ENCODE results near the gene HOXD10. TPM values are rescaled to one million over a fixed set of nuclear protein-coding genes. Genes with fewer than 3 reads are reported as not detected.

Gene HOXD10
- total and polyA plus RNA-seq, 5 donors = not detected

DNA sequence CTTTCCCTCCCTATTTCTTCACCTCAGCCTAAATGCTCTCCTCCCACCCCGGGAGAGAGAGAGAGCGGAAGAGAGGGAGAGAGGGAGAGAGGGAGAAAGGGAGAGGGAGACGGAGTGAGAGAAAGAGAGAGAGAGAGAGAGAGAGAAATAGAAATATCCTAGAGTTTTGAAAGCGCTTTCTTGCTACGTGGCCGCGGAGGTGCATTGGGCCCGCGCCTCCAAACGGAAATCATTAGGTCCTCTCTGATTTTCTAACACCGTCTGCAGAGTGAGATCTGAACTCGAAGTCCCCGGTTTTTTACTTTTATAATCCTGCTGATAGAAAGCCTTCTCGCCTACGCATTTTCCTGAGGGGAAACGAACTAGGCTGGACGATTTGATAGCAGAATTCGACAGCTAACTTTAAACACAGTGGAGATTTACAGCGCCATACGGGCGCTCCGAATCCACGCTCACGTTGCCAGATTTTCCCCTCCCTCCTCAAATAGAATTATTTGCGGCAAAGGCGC, 31.9 kb upstream of the HOXD10 start:
- Histone ChIP-seq H3K4me1 (ENCODE audit: control insufficient read depth, insufficient read depth, low read length) (no peaks in the 10 kb centered on the region), H3K27ac (ENCODE audit: low read length) (no peak overlapping the region), H3K27me3 (ENCODE audit: control insufficient read depth, insufficient read depth) (no peaks in the 10 kb centered on the region), H3K9me3 (ENCODE audit: control insufficient read depth, low read length) (no peaks in the 10 kb centered on the region), H3K4me3 (ENCODE audit: low read length) (no peak overlapping the region)
- intact Hi-C loops (cut with DNase I) = loop anchor here in 1 of 4 donors (5.0 kb wide), 2 partner anchors 397 to 722 kb away; no protein-coding TSS in a partner anchor
- ATAC-seq (no peak), DNase-seq (no peak)
- WGBS = 3% methylated on average over 26 of the region's 26 CpGs

DNA sequence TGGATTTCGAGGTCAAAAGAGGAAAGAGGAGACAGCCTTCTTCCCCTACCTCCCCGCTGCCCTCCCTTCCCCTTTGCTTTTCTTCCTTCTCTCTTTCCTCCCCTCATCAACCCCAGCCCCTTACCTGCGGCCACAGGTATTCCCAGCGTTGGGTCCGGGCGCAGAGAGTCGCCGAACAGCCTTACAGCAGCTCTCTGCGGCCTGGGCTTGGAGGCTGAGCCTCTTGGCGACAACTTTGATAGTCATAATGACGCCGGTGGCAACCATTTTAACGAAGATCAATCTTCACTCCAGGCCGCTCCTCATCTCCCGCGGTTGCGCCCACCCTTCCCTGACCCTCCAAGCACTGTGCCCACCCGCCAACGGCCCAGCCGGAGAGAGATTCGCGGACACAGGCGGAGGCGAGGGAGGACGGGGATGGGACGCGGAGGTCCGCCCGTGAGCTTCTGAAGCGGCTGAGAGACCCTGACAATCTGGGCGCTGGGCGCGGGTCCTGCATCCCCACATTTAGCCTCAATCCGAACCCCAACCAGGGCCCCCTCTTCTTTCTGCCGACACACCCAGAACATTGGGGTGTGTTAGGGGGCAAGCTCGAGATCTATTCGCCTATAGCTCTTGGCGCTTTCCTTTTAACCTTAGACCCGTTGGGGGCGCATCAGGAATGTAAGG, 31.3 kb upstream of the HOXD10 start:
- no peak overlapping the region for H3K4me3 ChIP-seq (ENCODE audit: low read length)
- no peaks in the 10 kb centered on the region for H3K9me3 ChIP-seq (ENCODE audit: control insufficient read depth, low read length)
- intact Hi-C loops (cut with DNase I) = loop anchor here in 1 of 4 donors (5.0 kb wide), 2 partner anchors 398 to 723 kb away; no protein-coding TSS in a partner anchor
- H3K4me1 ChIP-seq (ENCODE audit: control insufficient read depth, insufficient read depth, low read length) = no peaks in the 10 kb centered on the region
- H3K27me3 ChIP-seq (ENCODE audit: control insufficient read depth, insufficient read depth) = peaks cover 3% of the 10 kb centered on the region
- WGBS = 6% methylated on average over 40 of the region's 40 CpGs
- ATAC-seq (no peak), DNase-seq (no peak)
- no peak overlapping the region for H3K27ac ChIP-seq (ENCODE audit: low read length)

DNA sequence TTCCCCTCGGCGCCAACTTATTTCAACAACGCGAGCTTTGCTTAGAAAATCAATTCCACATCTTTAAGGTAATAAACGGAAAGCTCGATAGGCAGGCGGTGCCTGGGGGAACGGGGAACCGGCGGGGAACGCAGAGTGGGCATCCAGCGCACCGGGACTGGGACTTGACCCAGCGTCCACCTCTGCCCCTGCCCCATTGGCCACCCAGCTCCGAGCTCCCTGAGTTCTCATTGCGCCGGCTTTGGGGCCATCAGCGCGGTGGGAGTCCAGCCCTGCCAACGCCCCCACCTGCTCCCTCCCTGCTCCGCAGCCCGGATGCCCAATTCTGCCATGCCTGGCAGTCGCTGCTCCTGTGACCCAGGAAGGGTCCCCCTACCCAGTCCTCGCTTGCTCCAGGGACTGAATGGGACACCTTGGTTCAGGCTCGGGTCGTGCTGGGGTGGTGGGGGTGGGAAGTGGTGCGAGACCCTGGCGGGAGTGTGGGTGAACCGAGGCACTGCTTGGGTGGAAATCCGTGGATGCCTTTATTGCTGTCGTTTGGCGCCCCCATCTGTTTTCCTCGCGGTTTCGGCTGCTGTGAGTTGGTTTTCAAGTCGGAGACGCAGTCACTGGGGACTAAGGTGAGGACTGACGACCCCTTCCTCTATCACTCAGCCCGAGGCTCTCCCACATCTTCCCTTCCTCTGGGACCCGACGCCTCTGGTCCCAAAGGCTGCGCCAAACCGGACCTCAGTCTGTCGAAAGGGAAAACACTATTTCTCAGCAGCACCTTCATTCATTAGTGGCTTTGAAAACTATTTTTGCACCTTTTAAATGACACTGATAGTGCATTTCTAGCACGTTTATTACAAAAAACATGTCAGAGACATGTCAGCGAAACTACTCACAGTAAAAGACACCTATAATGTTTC, 30.5 kb upstream of the HOXD10 start:
- Histone ChIP-seq H3K4me3 (ENCODE audit: low read length) (no peak overlapping the region), H3K9me3 (ENCODE audit: control insufficient read depth, low read length) (no peaks in the 10 kb centered on the region), H3K27me3 (ENCODE audit: control insufficient read depth, insufficient read depth) (peaks cover 4% of the 10 kb centered on the region), H3K4me1 (ENCODE audit: control insufficient read depth, insufficient read depth, low read length) (no peaks in the 10 kb centered on the region), H3K27ac (ENCODE audit: low read length) (no peak overlapping the region)
- 2% methylated on average over 46 of the region's 46 CpGs for WGBS
- intact Hi-C loops (cut with DNase I) = loop anchor here in 1 of 4 donors (5.0 kb wide), 2 partner anchors 399 to 724 kb away; no protein-coding TSS in a partner anchor
- DNase-seq (no peak), ATAC-seq (peak in 1 of 2 donors; percentile 25)

DNA sequence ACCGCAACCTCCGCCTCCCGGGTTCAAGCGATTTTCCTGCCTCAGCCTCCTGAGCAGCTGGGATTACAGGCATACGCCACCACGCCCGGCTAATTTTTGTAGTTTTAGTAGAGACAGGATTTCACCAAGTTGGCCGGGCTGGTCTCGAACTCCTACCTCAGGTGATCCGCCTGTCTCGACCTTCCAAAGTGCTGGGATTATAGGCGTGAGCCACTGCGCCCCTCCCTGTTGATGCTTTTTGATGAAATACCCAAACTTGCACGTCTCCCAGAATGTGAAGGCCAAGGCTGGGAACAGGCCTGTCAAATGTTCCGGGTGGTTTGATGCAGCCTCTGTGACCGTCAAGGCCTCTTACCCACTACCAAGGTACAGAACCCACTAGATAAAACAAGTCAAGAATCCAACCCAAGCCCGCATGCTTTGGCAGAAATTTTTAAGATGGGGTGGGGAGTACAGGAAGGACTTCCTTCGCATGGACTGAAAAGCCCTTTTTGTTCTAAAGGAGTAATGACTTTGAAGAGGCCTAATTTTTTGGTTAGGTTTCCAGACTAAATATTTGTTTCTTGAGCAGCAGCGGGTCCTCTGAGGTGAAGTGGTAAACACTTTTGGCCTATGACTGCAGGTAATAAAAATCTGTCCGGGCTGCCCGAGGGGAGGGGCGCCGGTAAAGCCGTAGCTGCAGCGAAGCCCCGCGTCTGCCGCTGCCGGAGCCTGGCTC, 29.1 kb upstream of the HOXD10 start:
- ATAC-seq = no peak
- 33% methylated on average over 29 of the region's 29 CpGs for WGBS
- intact Hi-C loops (cut with DNase I) = loop anchor here in 2 of 4 donors (2.0 to 5.0 kb wide), 3 partner anchors 399 to 725 kb away; no protein-coding TSS in a partner anchor
- Histone ChIP-seq H3K4me3 (ENCODE audit: low read length) (no peak overlapping the region), H3K27me3 (ENCODE audit: control insufficient read depth, insufficient read depth) (peaks cover 5% of the 10 kb centered on the region), H3K4me1 (ENCODE audit: control insufficient read depth, insufficient read depth, low read length) (no peaks in the 10 kb centered on the region), H3K27ac (ENCODE audit: low read length) (no peak overlapping the region), H3K9me3 (ENCODE audit: control insufficient read depth, low read length) (no peaks in the 10 kb centered on the region)
- no peak for DNase-seq

DNA sequence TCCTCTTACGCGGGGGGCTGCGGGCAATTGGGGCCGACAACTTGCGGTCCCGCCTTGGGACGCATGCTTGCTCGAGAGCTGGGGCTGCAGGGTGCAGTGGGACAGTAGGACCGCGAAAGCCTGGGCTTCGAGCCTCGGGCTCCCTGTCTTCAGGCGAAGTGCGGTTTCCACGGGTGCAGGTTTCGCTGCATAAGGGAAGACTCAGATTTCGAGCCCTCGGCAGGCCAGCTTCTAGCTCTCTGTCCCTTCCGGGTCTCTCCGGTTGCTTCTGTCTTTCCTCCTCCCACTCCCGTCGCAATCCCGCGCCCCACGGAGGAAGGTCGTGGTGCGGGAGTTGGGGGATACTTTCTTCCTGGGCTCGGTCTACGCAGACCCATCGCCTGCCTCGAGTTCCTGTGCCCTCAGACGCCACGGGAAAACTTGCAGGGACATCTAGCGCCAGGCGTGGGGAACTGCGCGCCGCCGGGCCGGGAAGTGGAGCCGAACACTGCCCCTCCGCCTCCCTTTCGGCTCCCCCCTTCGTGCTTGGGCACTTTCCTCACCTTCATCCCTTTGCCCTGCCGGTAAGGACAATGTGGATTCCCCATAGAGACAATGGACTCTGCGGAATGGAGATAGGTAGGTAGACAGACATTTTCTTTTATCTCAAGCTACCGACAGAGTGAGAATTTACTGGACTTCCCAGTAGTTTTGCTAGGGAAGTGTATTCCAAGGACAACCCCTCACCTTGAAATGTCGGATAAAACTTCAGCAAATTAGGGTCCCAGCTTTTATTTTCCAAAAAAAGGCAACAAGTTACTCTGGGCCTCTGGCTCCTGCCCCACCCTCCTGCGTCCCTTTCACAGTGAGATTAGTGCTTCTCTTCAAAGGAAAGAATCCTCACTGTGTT, 28.3 kb upstream of the HOXD10 start:
- peak; percentile 58 to 80 (median 79) for DNase-seq
- ATAC-seq = peak; percentile 81 to 82

DNA sequence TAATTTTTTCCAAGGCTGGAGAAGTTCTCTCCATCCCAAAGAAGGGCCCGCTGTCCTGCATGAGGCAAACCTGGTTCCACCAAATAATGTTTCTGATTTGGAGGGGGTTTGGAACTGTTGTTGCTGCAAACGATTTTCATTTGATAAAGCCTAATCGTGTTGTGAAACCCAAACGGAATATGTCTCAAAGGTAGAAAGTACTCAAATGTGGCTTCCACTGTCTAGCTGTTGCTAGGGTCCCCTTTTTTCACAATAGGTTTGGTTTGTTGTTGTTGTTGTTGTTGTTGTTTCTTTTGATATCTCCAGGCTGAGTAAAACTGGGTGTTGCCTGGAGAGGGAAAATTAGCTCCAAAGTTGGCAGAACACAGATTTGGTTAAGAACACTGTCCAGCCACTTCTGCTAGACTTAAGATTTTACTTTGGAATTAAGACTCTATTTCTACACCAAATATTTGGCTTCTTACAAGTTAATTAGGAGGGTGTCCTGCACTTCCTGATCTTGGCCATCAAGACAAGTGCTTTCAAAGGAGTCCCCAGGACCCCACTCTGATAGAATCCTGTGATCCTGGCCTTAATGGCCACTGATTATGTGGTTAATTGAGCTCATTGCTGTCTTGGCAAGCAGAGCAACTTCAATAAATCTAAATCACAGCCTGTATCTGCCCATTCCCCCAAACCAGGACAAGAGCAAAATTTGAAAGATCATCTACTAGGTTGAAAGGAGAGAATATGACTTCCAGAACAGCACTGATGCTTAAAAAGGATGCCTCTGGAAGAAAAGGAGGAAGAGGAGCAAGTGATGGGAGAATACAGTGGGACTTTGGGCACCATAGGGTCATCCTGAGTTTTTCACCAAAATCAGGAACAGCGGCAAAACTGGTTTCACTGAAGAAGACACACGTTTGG, 27.4 kb upstream of the HOXD10 start:
- DNase-seq = no peak
- Histone ChIP-seq H3K4me1 (ENCODE audit: control insufficient read depth, insufficient read depth, low read length) (peaks cover 5% of the 10 kb centered on the region), H3K27ac (ENCODE audit: low read length) (no peak overlapping the region), H3K4me3 (ENCODE audit: low read length) (no peak overlapping the region), H3K9me3 (ENCODE audit: control insufficient read depth, low read length) (no peaks in the 10 kb centered on the region), H3K27me3 (ENCODE audit: control insufficient read depth, insufficient read depth) (peaks cover 5% of the 10 kb centered on the region)
- intact Hi-C loops (cut with DNase I) = loop anchor here in 2 of 4 donors (2.0 to 5.0 kb wide), 3 partner anchors 400 to 727 kb away; no protein-coding TSS in a partner anchor
- WGBS = 5% methylated on average over 6 of the region's 6 CpGs
- no peak for ATAC-seq

More for the DNA sequence above, 28.3 kb upstream of the HOXD10 start:
- Histone ChIP-seq H3K27me3 (ENCODE audit: control insufficient read depth, insufficient read depth) (peaks cover 5% of the 10 kb centered on the region), H3K27ac (ENCODE audit: low read length) (no peak overlapping the region), H3K4me3 (ENCODE audit: low read length) (peak overlapping the region; percentile 8), H3K4me1 (ENCODE audit: control insufficient read depth, insufficient read depth, low read length) (peaks cover 3% of the 10 kb centered on the region), H3K9me3 (ENCODE audit: control insufficient read depth, low read length) (no peaks in the 10 kb centered on the region)
- intact Hi-C loops (cut with DNase I) = loop anchor here in 2 of 4 donors (2.0 to 5.0 kb wide), 3 partner anchors 399 to 726 kb away; no protein-coding TSS in a partner anchor
- WGBS = 4% methylated on average over 49 of the region's 49 CpGs

- Histone ChIP-seq H3K27me3 (ENCODE audit: control insufficient read depth, insufficient read depth) (peaks cover 5% of the 10 kb centered on the region), H3K9me3 (ENCODE audit: control insufficient read depth, low read length) (no peaks in the 10 kb centered on the region), H3K27ac (ENCODE audit: low read length) (no peak overlapping the region), H3K4me1 (ENCODE audit: control insufficient read depth, insufficient read depth, low read length) (peaks cover 5% of the 10 kb centered on the region), H3K4me3 (ENCODE audit: low read length) (no peak overlapping the region)
- no peak for DNase-seq
- intact Hi-C loops (cut with DNase I) = loop anchor here (2.0 to 10.0 kb wide), 5 partner anchors 401 to 728 kb away; no protein-coding TSS in a partner anchor
- ATAC-seq = no peak
These were observed 26.7 kb upstream of the HOXD10 start for GRCh38 chr2:176089843-176090395.

GRCh38 chr2:176090862-176091261, 25.7 kb upstream of the HOXD10 start:
- WGBS = 25% methylated on average over 5 of the region's 5 CpGs
- Histone ChIP-seq H3K27ac (ENCODE audit: low read length) (no peak overlapping the region), H3K9me3 (ENCODE audit: control insufficient read depth, low read length) (no peaks in the 10 kb centered on the region), H3K4me1 (ENCODE audit: control insufficient read depth, insufficient read depth, low read length) (peaks cover 5% of the 10 kb centered on the region), H3K27me3 (ENCODE audit: control insufficient read depth, insufficient read depth) (peaks cover 7% of the 10 kb centered on the region), H3K4me3 (ENCODE audit: low read length) (no peak overlapping the region)
- intact Hi-C loops (cut with DNase I) = loop anchor here in 2 of 4 donors (5.0 to 10.0 kb wide), 3 partner anchors 404 to 676 kb away; no protein-coding TSS in a partner anchor
- ATAC-seq (no peak), DNase-seq (no peak)

Measured in right cardiac atrium (tissue), 5 donors.